IMR-90 (cell line): ENCODE results near the gene PLCH1. TPM values are rescaled to one million over a fixed set of nuclear protein-coding genes. Genes with fewer than 3 reads are reported as not detected.

Experiments used
- microRNA-seq, 2 experiments: library from miRNA; stranded (forward) in 1 of 2; unstranded in 1 of 2; fragments of 10-50 nt in 1 of 2; fragments of <30 nt in 1 of 2; gene quantifications in 1 of 2; microRNA quantifications in 1 of 2; one replicate each; pipeline versions ENCODE3 to v1.1.0; 2013 to 2020; ENCODE audit not compliant: insufficient read depth in 1 of 2, insufficient read length in 1 of 2, unreplicated experiment in 1 of 2
- polyA plus RNA-seq, 3 experiments: library from polyadenylated mRNA; depleted of rRNA; stranded (reverse); fragments of >200 nt; gene quantifications; 2 replicates each; pipeline ENCODE4 v1.2.3, GENCODE V29; 2012; ENCODE audit warnings: low replicate concordance in 1 of 3
- small RNA-seq, 5 experiments: library from RNA; depleted of rRNA; stranded (forward); fragments of <200 nt; gene quantifications; one replicate each; pipeline ENCODE3, GENCODE V24; 2012
- total RNA-seq: library from RNA; depleted of rRNA; stranded (reverse); fragments of >200 nt; gene quantifications from 2 replicates; pipeline ENCODE4 v1.2.3, GENCODE V29; 2012; rRNA removed

Gene PLCH1
- total and polyA plus RNA-seq, 2 of the 4 experiments (the other 2 are of a cell fraction), result not detected

Small RNAs within 50 kb of the gene (microRNA-seq; reads per million reads assigned to microRNA genes)
- not detected for gene AC108729.3 (ENCODE audit: insufficient read depth, insufficient read length)
- not detected for gene RN7SL715P (ENCODE audit: insufficient read depth, insufficient read length)

Small RNAs within 50 kb of the gene (small RNA-seq; reads per million reads assigned to genes)
- gene AC108729.3, result 0 reads per million in 5 experiments
- 0 reads per million in 5 experiments for gene RN7SL715P

Other genes starting within 250 kb of the PLCH1 start
- gene C3orf33, start 61.2 kb upstream of the PLCH1 start, total RNA-seq, result 0.72 and 1.1 TPM in 2 replicates
- gene C3orf33, start 61.2 kb upstream of the PLCH1 start, polyA plus RNA-seq (2012; rRNA removed), result 0.90 and 1.2 TPM in 2 replicates
- gene SLC33A1, start 109.4 kb upstream of the PLCH1 start, total RNA-seq, result 32.4 and 34.4 TPM in 2 replicates
- gene SLC33A1, start 109.4 kb upstream of the PLCH1 start, polyA plus RNA-seq (2012; rRNA removed), result 12.7 and 12.9 TPM in 2 replicates
- gene GMPS, start 125.6 kb upstream of the PLCH1 start, total RNA-seq, result 52.5 and 108 TPM in 2 replicates
- 24.9 and 33.9 TPM in 2 replicates for gene GMPS, start 125.6 kb upstream of the PLCH1 start, polyA plus RNA-seq (2012; rRNA removed)